Gastrocnemius medialis (tissue), 4 donors: ENCODE results near the gene CCNF.

Experiments
- CTCF ChIP-seq, 5 experiments: fragments of 450-650 bp in 3 of 5; fragments of 200-600 bp in 2 of 5; sonication (generic) in 2 of 5; IDR thresholded peaks in 4 of 5; conservative IDR thresholded peaks in 1 of 5; 1 replicate in 4 of 5; 2 replicates in 1 of 5; pipeline ENCODE4 v1.5.1; 2016 to 2019; ENCODE audit warnings: antibody characterized with exemption in 5 of 5, mild to moderate bottlenecking in 3 of 5, moderate library complexity in 3 of 5
- POLR2A ChIP-seq, 2 donors: fragments of 450-650 bp; IDR thresholded peaks; one replicate each; pipeline ENCODE4 v1.6.1; 2017; ENCODE audit warnings: antibody characterized with exemption in 2 of 2, mild to moderate bottlenecking in 2 of 2, moderate library complexity in 2 of 2

- no peak for TF ChIP-seq POLR2A (IDR thresholded peaks at IDR 0.05)
- TF ChIP-seq CTCF (IDR thresholded peaks at IDR 0.05 in 4 of 5, conservative IDR thresholded peaks at IDR 0.05 in 1 of 5) = no peak
Measured at GRCh38 chr16:2384426-2384825, 44.8 kb upstream of the CCNF start.
